ENCODE data around the gene TRAK2. TPM values are rescaled to one million over a fixed set of nuclear protein-coding genes. Genes with fewer than 3 reads are reported as not detected.

TRAK2 gene
- total and polyA plus RNA-seq, 9 of the 15 experiments (the other 6 are each of a cell fraction or from before 2014, with no cell fraction given), result 3.4 to 10.4 (median 7.3) TPM

GRCh38 chr2:201403880-201404279 lies 47.4 kb downstream of the TRAK2 start (continued):
- TF ChIP-seq TOE1 (IDR thresholded peaks at IDR 0.05; ENCODE audit: borderline replicate concordance) (no peak), TOE1 (CRISPR knock-in tag; IDR thresholded peaks at IDR 0.05; ENCODE audit: borderline replicate concordance, low read depth) (no peak), ELK3 (CRISPR knock-in tag; IDR thresholded peaks at IDR 0.05) (no peak), SOX6 (IDR thresholded peaks at IDR 0.05) (peak; percentile 68; the same call in 1 of the 2 replicates), POLR2G (IDR thresholded peaks at IDR 0.05; ENCODE audit: low read depth, low read length) (no peak)

DNA sequence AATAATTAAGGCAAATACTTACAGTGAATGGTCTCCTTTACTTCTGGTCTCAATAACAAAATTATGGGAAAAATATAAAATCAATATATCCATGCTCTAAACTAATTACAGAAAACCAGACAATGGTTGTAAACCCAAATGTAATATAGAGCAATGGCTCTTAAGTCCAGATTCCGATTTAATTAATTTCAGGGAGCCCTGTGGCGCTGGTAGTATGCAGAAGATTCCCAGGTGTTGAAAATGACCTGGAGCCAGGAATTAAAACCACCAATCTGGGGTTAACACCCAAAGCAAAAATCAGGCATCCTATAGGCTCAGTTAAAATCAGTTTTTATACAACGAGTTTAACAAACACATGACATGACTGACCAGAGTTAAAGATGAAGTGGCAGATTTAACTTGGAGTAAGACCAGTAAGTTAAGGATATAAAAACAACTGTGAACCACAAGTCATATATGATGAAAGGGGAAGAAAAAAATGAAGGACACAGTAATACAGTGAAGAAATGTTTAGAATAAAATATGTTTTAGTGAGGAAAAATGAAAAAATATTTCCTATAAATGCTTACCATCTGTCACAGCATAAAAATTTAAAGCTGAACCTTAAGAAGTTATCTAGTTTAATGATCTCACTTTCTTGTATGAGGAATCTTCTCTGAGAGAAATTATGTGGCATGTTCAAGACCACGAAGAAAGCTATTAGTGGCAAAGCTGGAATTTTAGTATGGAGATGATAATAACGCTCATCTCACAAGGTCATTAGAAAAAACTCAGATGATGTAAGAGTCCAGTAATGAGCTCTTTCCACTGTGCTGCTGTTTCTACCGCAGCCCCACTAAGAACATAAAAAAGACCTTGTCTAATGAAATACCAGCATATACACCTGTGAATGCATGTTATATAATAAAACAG lies 48.4 kb downstream of the TRAK2 start:
- peaks cover 15% of the 10 kb centered on the region for H3K36me3 ChIP-seq (ENCODE audit: control insufficient read depth, insufficient read depth, low read length)
- H3K9me3 ChIP-seq (replicated peaks; ENCODE audit: control insufficient read depth, insufficient read depth, low read depth, low read length), result no peaks in the 10 kb centered on the region
- BruUV-seq (replicated peaks), result no TSS peak
- H3K27ac ChIP-seq (ENCODE audit: extremely low read depth, low read depth, low read length), result no peak overlapping the region; the same call in 2 of the 3 replicates
- intact Hi-C loops (cut with micrococcal nuclease) (no loop called here), in situ Hi-C loops (cut with MboI) (no loop called here)
- ATAC-seq (peak; percentile 60), DNase-seq (ENCODE audit: extremely low read depth in 1 of 4, low spot score in 3 of 4) (no peak), FAIRE-seq (no peak)
- H3K4me3 ChIP-seq, result no peak overlapping the region
- no peak overlapping the region for H2AFZ ChIP-seq (ENCODE audit: low read depth, low read length)
- no peaks in the 10 kb centered on the region for H4K20me1 ChIP-seq (replicated peaks; ENCODE audit: control insufficient read depth, insufficient read depth, low read length)
- 16% methylated on average over 6 of the region's 6 CpGs for WGBS (ENCODE audit: insufficient coverage, low coverage, missing lambda C conversion rate)
- no peaks in the 10 kb centered on the region for H3K9me1 ChIP-seq (ENCODE audit: control insufficient read depth, insufficient read depth, low read length)
- ChIA-PET CTCF (ENCODE audit: low intra/inter-chr PET ratio) (no interaction called here), POLR2A (interaction anchor here (0.6 to 1.9 kb wide), 3 partner anchors 10 to 37 kb away, joined by 3 to 5 read pairs (median 4); no protein-coding TSS in a partner anchor)
- peak overlapping the region in 1 of 2 experiments; percentile 30; a peak in 2 of 4 replicates for H3K9ac ChIP-seq (ENCODE audit: insufficient read depth in 1 of 2, low read depth in 2 of 2, low read length in 2 of 2)
- H3K4me2 ChIP-seq (ENCODE audit: insufficient read depth, low read length), result no peak overlapping the region; the same call in 1 of the 2 replicates
- H3K79me2 ChIP-seq (ENCODE audit: control insufficient read depth, insufficient read depth, low read length), result peaks cover 65% of the 10 kb centered on the region
- H3K4me1 ChIP-seq (replicated peaks in 1 of 2; ENCODE audit: control insufficient read depth in 2 of 2, insufficient read depth in 2 of 2, low read length in 2 of 2), result peaks cover 11 to 18% of the 10 kb centered on the region in 2 experiments; a peak in 4 of 5 replicates
- no peaks in the 10 kb centered on the region for H3K27me3 ChIP-seq (ENCODE audit: control insufficient read depth in 2 of 2, insufficient read depth in 2 of 2, low read length in 2 of 2)
- TF ChIP-seq L3MBTL2 (IDR thresholded peaks at IDR 0.05) (0 out of 2 replicates have a peak, but pooled peaks have one; percentile 19), C11orf30 (IDR thresholded peaks at IDR 0.05; ENCODE audit: low read depth) (no peak), RBFOX2 (IDR thresholded peaks at IDR 0.05; ENCODE audit: low read depth, low read length) (peak; percentile 21; the same call in 1 of the 2 replicates), NUFIP1 (IDR thresholded peaks at IDR 0.05; ENCODE audit: partially characterized antibody) (no peak), FOXM1 (IDR thresholded peaks at IDR 0.05; ENCODE audit: low read depth) (no peak), FOXM1 (CRISPR knock-in tag; IDR thresholded peaks at IDR 0.05; ENCODE audit: low read depth) (no peak), POLR2H (tag; IDR thresholded peaks at IDR 0.05; ENCODE audit: low read depth) (peak; percentile 52; the same call in 1 of the 2 replicates), ZNF384 (IDR thresholded peaks at IDR 0.05; ENCODE audit: low read depth, low read length) (peak; percentile 61)
- TF ChIP-seq, protein P1, sequence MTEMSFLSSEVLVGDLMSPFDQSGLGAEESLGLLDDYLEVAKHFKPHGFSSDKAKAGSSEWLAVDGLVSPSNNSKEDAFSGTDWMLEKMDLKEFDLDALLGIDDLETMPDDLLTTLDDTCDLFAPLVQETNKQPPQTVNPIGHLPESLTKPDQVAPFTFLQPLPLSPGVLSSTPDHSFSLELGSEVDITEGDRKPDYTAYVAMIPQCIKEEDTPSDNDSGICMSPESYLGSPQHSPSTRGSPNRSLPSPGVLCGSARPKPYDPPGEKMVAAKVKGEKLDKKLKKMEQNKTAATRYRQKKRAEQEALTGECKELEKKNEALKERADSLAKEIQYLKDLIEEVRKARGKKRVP (CRISPR knock-in tag; IDR thresholded peaks at IDR 0.05), result peak; percentile 81; the same call in 1 of the 2 replicates
- TF ChIP-seq, protein P2, sequence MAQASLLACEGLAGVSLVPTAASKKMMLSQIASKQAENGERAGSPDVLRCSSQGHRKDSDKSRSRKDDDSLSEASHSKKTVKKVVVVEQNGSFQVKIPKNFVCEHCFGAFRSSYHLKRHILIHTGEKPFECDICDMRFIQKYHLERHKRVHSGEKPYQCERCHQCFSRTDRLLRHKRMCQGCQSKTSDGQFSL (CRISPR knock-in tag; IDR thresholded peaks at IDR 0.05), result no peak
- TF ChIP-seq, protein P2 (tag; IDR thresholded peaks at IDR 0.05), result no peak

Data from K562 (cell line).